HUES6 (cell line): Measurements from ENCODE around the gene GBGT1.

Source experiments
- H3K27ac ChIP-seq: 2 replicates; pipeline ENCODE4 v1.7.0; 2013; ENCODE audit warnings: low read depth, mild to moderate bottlenecking, low read length, inconsistent platforms
- H3K27me3 ChIP-seq: 2 replicates; pipeline ENCODE4 v1.6.1; 2013; ENCODE audit warnings: low read length; ENCODE audit not compliant: control insufficient read depth, insufficient read depth
- H3K36me3 ChIP-seq: 2 replicates; pipeline ENCODE4 v1.6.1; 2013; ENCODE audit warnings: low read length; ENCODE audit not compliant: control insufficient read depth, insufficient read depth
- H3K4me1 ChIP-seq: 2 replicates; pipeline ENCODE4 v1.6.1; 2013; ENCODE audit warnings: low read length; ENCODE audit not compliant: control insufficient read depth, insufficient read depth
- H3K4me3 ChIP-seq: 2 replicates; pipeline ENCODE4 v1.5.1; 2013; ENCODE audit warnings: low read depth, low read length
- H3K9ac ChIP-seq: one replicate; pipeline ENCODE4 v1.6.1; 2013; ENCODE audit warnings: mild to moderate bottlenecking, low read length
- H3K9me3 ChIP-seq: 2 replicates; pipeline ENCODE4 v1.6.1; 2013; ENCODE audit warnings: low read depth, low read length; ENCODE audit not compliant: control insufficient read depth, insufficient read depth

GBGT1 gene

GRCh38 chr9:133115604-133116345 lies 47.9 kb downstream of the GBGT1 start:
- Histone ChIP-seq H3K9ac (no peak overlapping the region), H3K36me3 (no peaks in the 10 kb centered on the region), H3K27me3 (peaks cover 14% of the 10 kb centered on the region), H3K9me3 (no peaks in the 10 kb centered on the region), H3K4me3 (no peak overlapping the region), H3K4me1 (peaks cover 45% of the 10 kb centered on the region), H3K27ac (no peak overlapping the region)

GRCh38 chr9:133114886-133115603 lies 48.7 kb downstream of the GBGT1 start:
- Histone ChIP-seq H3K27me3 (peaks cover 13% of the 10 kb centered on the region), H3K36me3 (peaks cover 4% of the 10 kb centered on the region), H3K9ac (peak overlapping the region; percentile 17), H3K9me3 (no peaks in the 10 kb centered on the region), H3K4me1 (peaks cover 44% of the 10 kb centered on the region), H3K4me3 (no peak overlapping the region), H3K27ac (no peak overlapping the region)

- no peak overlapping the region for H3K9ac ChIP-seq
- no peak overlapping the region for H3K27ac ChIP-seq
- H3K4me1 ChIP-seq, result peaks cover 36% of the 10 kb centered on the region; the same call in 1 of the 2 replicates
- no peak overlapping the region for H3K4me3 ChIP-seq
- H3K27me3 ChIP-seq, result 0 out of 2 replicates have a peak, but pooled peaks cover 5% of the 10 kb centered on the region
- no peaks in the 10 kb centered on the region for H3K9me3 ChIP-seq
- H3K36me3 ChIP-seq, result peaks cover 10% of the 10 kb centered on the region
Observed at GRCh38 chr9:133113949-133114885, 49.5 kb downstream of the GBGT1 start.

DNA sequence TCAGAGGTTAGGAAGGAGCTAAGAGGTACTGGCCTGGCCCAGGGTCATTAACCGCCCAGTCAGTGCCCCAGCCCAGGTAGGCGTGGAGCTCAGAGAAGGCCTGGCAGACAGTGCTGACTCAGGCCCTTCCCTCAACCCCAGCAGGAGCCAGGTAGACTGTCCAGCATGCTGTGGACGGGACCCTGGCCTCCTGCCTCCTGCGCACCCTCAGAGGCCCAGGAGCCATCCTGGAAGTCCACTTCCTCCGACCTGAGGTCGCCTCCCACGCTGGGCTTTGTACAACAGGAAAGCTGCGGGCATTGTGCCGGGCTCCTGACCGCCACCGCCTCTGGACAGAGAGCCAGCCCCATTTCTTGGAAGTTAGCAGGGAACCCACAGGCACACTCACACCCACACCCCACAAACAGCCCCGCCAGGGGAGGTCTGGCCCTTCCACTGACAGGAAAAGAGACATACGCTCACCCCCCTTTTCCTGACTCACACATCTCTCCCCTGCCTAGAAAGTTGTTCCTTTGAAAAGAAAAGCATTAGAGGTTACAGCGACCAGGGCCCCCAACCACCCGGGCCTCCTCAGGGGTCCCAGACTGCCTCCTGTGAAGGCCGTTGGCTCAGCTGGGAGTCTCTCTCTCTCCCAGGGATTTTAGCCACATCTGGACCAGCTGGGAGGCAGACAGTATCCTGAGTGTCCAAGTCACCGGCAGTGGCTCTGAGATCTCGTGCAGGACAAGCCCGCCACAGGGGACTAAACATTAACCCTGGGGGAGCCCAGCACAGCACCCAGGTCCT lies 50.4 kb downstream of the GBGT1 start:
- no peak overlapping the region for H3K4me3 ChIP-seq
- no peak overlapping the region for H3K27ac ChIP-seq
- H3K27me3 ChIP-seq, result no peaks in the 10 kb centered on the region
- H3K9ac ChIP-seq, result no peak overlapping the region
- H3K36me3 ChIP-seq, result peaks cover 16% of the 10 kb centered on the region
- H3K9me3 ChIP-seq, result no peaks in the 10 kb centered on the region
- H3K4me1 ChIP-seq, result peaks cover 31% of the 10 kb centered on the region; the same call in 1 of the 2 replicates

DNA sequence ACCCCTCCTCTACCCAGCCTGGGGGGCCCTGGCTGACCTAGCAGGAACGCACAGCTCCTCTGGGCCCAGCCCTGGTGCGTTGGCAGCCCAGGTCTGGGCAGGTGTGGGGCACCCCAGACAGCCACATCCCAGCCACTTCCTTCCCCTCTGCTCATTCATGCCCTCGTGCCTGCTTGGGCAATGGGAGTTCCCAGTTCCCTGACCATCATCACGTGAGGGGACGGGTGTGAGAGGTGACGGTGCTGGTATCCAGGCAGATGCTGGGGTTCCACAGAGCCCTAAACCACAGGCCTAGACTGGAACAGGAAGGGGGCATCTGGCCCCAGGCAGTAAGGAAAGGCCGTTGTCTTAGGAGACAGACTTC lies 51.1 kb downstream of the GBGT1 start:
- H3K4me3 ChIP-seq, result no peak overlapping the region
- H3K9ac ChIP-seq, result no peak overlapping the region
- H3K36me3 ChIP-seq, result peaks cover 23% of the 10 kb centered on the region
- no peaks in the 10 kb centered on the region for H3K27me3 ChIP-seq
- H3K27ac ChIP-seq, result no peak overlapping the region
- peaks cover 31% of the 10 kb centered on the region; the same call in 1 of the 2 replicates for H3K4me1 ChIP-seq
- H3K9me3 ChIP-seq, result no peaks in the 10 kb centered on the region

DNA sequence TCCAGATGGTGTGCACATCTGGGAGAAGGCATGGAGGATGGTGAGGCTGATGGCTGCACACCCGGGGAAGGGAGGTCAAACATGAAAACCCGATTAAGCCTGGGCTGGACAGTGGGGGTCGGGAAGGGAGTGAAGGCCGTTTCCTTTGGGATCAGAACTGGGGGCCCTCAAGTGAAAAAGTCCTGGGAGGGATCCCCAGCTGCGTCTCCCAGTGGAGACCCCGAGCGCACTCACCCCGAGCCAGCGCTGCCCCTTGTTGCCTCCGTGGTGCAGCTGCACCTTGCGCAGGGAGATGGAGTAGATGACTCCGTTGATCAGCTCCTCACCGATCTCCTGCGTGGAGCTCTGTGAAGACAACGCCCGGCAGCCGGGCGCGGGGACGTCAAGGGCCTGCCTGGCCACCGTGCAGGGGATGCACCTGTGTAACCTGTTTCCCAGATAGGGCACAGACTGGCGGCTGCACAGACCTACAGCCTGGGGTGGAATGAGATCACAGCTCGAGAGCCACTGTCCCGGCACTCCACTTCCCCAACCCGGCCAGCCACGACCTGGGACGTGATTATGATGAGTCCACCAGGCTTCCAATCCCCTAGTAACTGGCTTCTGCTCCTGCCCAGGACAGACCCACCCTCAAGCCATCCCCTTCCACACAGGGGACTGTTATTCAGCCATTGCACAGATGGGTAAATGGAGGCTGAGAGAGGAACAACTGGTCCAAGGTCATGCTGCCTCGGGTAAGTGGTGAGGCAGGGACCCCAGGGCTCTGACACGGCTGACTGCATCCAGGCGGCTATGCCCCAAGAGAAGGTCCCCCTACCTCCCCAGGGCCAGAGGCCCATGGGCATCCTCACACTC lies 51.7 kb downstream of the GBGT1 start:
- peaks cover 29% of the 10 kb centered on the region for H3K36me3 ChIP-seq
- no peaks in the 10 kb centered on the region for H3K27me3 ChIP-seq
- no peak overlapping the region for H3K4me3 ChIP-seq
- H3K9me3 ChIP-seq, result no peaks in the 10 kb centered on the region
- H3K4me1 ChIP-seq, result peaks cover 31% of the 10 kb centered on the region; the same call in 1 of the 2 replicates
- no peak overlapping the region for H3K9ac ChIP-seq
- H3K27ac ChIP-seq, result no peak overlapping the region

- no peak overlapping the region for H3K4me3 ChIP-seq
- peaks cover 17% of the 10 kb centered on the region for H3K4me1 ChIP-seq
- peaks cover 42% of the 10 kb centered on the region for H3K36me3 ChIP-seq
- H3K9ac ChIP-seq, result no peak overlapping the region
- H3K27ac ChIP-seq, result no peak overlapping the region
- no peaks in the 10 kb centered on the region for H3K9me3 ChIP-seq
- no peaks in the 10 kb centered on the region for H3K27me3 ChIP-seq
Observed at GRCh38 chr9:133109931-133110650, 53.6 kb downstream of the GBGT1 start.

- Histone ChIP-seq H3K9me3 (no peaks in the 10 kb centered on the region), H3K4me1 (peaks cover 7% of the 10 kb centered on the region), H3K9ac (no peak overlapping the region), H3K27me3 (no peaks in the 10 kb centered on the region), H3K27ac (no peak overlapping the region), H3K4me3 (no peak overlapping the region), H3K36me3 (peaks cover 50% of the 10 kb centered on the region)
Observed at GRCh38 chr9:133108794-133109641, 54.7 kb downstream of the GBGT1 start.
